ENCODE data around the gene NT5DC2.

- no peak for TF ChIP-seq CTCF (IDR thresholded peaks at IDR 0.05)
- TF ChIP-seq POLR2AphosphoS5 (IDR thresholded peaks at IDR 0.05): no peak
These were observed 8.6 kb downstream of the NT5DC2 start for GRCh38 chr3:52524752-52525679.

All from suprapubic skin (tissue), 3 donors.